Neural progenitor cell (in vitro differentiated cells): ENCODE data around the gene EPHB3. TPM values are rescaled to one million over a fixed set of nuclear protein-coding genes. Genes with fewer than 3 reads are reported as not detected.

Source experiments
- DNase-seq: peaks from one replicate; pipeline ENCODE4 v3.0.0-alpha.2; 2016; ENCODE audit warnings: low spot score
- H2AFZ ChIP-seq: fragments of 200-600 bp; sonication (generic); replicated peaks from 2 replicates; pipeline ENCODE4 v1.6.1; 2016; ENCODE audit warnings: antibody characterized with exemption
- H3F3A ChIP-seq: fragments of 200-600 bp; sonication (generic); 2 replicates; pipeline ENCODE4 v1.6.1; 2016; ENCODE audit warnings: antibody characterized with exemption, low read depth
- H3K27ac ChIP-seq: fragments of 200-600 bp; sonication (generic); 2 replicates; pipeline ENCODE4 v1.5.1; 2016; ENCODE audit warnings: mild to moderate bottlenecking
- H3K27me3 ChIP-seq: fragments of 200-600 bp; sonication (generic); 2 replicates; pipeline ENCODE4 v1.6.1; 2016; ENCODE audit warnings: mild to moderate bottlenecking, moderate library complexity
- H3K36me3 ChIP-seq: fragments of 200-600 bp; sonication (generic); 2 replicates; pipeline ENCODE4 v1.5.1; 2016
- H3K4me1 ChIP-seq: fragments of 200-600 bp; sonication (generic); 2 replicates; pipeline ENCODE4 v1.6.1; 2016; ENCODE audit warnings: mixed run types
- H3K4me2 ChIP-seq: fragments of 200-600 bp; sonication (generic); 2 replicates; pipeline ENCODE4 v1.6.1; 2016
- H3K4me3 ChIP-seq: fragments of 200-600 bp; sonication (generic); 2 replicates; pipeline ENCODE4 v1.5.1; 2016
- H3K79me2 ChIP-seq: fragments of 200-600 bp; sonication (generic); 2 replicates; pipeline ENCODE4 v1.6.1; 2016; ENCODE audit warnings: low read depth
- H3K9ac ChIP-seq: fragments of 200-600 bp; sonication (generic); 2 replicates; pipeline ENCODE4 v1.6.1; 2016
- H3K9me3 ChIP-seq: fragments of 200-600 bp; sonication (generic); 2 replicates; pipeline ENCODE4 v1.5.1; 2016; ENCODE audit warnings: low read depth
- H4K20me1 ChIP-seq: fragments of 200-600 bp; sonication (generic); 2 replicates; pipeline ENCODE4 v1.6.1; 2016; ENCODE audit warnings: low read depth
- H3K27ac Mint-ChIP-seq: 3 replicates; pipeline ENCODE4 v1.8.0; 2021; ENCODE audit warnings: mixed read lengths
- H3K27me3 Mint-ChIP-seq: 2 replicates; pipeline ENCODE4 v1.8.0; 2022; ENCODE audit warnings: low read depth, mild to moderate bottlenecking, inconsistent platforms, moderate library complexity, mixed read lengths; ENCODE audit not compliant: insufficient read depth
- H3K36me3 Mint-ChIP-seq: 3 replicates; pipeline ENCODE4 v1.8.0; 2021; ENCODE audit warnings: mixed read lengths
- H3K4me1 Mint-ChIP-seq: 3 replicates; pipeline ENCODE4 v1.8.0; 2021; ENCODE audit warnings: mixed read lengths
- H3K4me3 Mint-ChIP-seq: 3 replicates; pipeline ENCODE4 v1.8.0; 2021; ENCODE audit warnings: mild to moderate bottlenecking, moderate library complexity, mixed read lengths
- H3K9me3 Mint-ChIP-seq: 3 replicates; pipeline ENCODE4 v1.8.0; 2020; ENCODE audit warnings: mixed read lengths
- EZH2 ChIP-seq: fragments of 200-600 bp; sonication (generic); IDR thresholded peaks from 2 replicates; pipeline ENCODE4 v1.6.1; 2017; ENCODE audit warnings: antibody characterized with exemption, mild to moderate bottlenecking, moderate library complexity
- EZH2phosphoT487 ChIP-seq: fragments of 200-600 bp; sonication (generic); IDR thresholded peaks from 2 replicates; pipeline ENCODE4 v1.6.1; 2017; ENCODE audit warnings: antibody characterized with exemption
- total RNA-seq: library from RNA; depleted of rRNA; stranded (reverse); fragments of >200 nt; gene quantifications from 2 replicates; pipeline ENCODE4 v1.2.3, GENCODE V29; 2015; ENCODE audit warnings: low replicate concordance
- TF ChIP-seq, protein P1 (sequence below): fragments of 200-600 bp; sonication (generic); IDR thresholded peaks from 2 replicates; pipeline ENCODE4 v1.5.1; 2017; ENCODE audit warnings: antibody characterized with exemption, mild to moderate bottlenecking

The EPHB3 gene
- total RNA-seq, 1 donor from 2014 or later, result 2.3 TPM

DNA sequence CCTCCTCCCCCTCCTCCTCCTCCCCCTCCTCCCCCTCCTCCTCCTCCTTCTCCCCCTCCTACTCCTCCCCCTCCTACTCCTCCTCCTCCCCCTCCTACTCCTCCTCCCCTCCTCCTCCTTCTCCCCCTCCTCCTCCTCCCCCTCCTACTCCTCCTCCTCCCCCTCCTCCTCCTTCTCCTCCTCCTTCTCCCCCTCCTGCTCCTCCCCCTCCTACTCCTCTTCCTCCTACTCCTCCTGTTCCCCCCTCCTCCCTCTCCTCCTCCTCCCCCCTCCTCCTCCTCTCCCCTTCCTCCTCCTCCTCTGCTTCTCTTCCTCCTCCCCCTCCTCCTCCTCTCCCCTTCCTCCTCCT is 17.1 kb upstream of the EPHB3 start:
- H3K36me3 Mint-ChIP-seq, result no peaks in the 10 kb centered on the region
- H3K27me3 Mint-ChIP-seq, result peaks cover 28% of the 10 kb centered on the region
- Histone ChIP-seq H3K4me3 (no peak overlapping the region), H3F3A (peaks cover 9% of the 10 kb centered on the region), H3K79me2 (no peaks in the 10 kb centered on the region), H4K20me1 (no peaks in the 10 kb centered on the region), H3K27ac (no peak overlapping the region), H3K27me3 (peaks cover 15% of the 10 kb centered on the region), H3K4me2 (no peak overlapping the region), H3K9ac (no peak overlapping the region), H3K9me3 (no peaks in the 10 kb centered on the region), H3K4me1 (peaks cover 2% of the 10 kb centered on the region), H3K36me3 (no peaks in the 10 kb centered on the region), H2AFZ (no peak overlapping the region)
- TF ChIP-seq EZH2phosphoT487, result no peak
- no peak for TF ChIP-seq EZH2
- TF ChIP-seq, protein P1, sequence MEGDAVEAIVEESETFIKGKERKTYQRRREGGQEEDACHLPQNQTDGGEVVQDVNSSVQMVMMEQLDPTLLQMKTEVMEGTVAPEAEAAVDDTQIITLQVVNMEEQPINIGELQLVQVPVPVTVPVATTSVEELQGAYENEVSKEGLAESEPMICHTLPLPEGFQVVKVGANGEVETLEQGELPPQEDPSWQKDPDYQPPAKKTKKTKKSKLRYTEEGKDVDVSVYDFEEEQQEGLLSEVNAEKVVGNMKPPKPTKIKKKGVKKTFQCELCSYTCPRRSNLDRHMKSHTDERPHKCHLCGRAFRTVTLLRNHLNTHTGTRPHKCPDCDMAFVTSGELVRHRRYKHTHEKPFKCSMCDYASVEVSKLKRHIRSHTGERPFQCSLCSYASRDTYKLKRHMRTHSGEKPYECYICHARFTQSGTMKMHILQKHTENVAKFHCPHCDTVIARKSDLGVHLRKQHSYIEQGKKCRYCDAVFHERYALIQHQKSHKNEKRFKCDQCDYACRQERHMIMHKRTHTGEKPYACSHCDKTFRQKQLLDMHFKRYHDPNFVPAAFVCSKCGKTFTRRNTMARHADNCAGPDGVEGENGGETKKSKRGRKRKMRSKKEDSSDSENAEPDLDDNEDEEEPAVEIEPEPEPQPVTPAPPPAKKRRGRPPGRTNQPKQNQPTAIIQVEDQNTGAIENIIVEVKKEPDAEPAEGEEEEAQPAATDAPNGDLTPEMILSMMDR, result no peak
- DNase-seq, result no peak
- no peak overlapping the region for H3K4me3 Mint-ChIP-seq
- H3K27ac Mint-ChIP-seq, result no peak overlapping the region
- H3K4me1 Mint-ChIP-seq, result peaks cover 2% of the 10 kb centered on the region
- H3K9me3 Mint-ChIP-seq, result no peaks in the 10 kb centered on the region

DNA sequence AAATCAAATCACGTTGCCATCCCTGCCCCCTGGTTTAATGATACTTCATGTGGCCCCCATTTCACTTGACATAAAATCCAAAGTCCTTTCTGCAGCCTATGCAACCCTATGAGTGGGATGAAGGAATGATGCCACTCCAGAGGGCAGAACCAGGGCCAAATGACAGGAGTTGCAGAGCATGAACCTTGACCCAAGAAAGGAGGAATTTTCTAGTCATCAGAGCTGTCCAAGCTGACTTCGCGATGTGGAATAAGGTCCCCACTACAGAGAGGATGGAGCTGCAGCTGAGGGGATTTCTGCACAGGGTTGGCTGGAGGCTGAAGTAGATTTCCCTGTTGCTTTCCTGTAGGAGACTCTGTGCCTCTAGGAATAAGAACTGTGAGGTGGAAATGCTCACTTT is 15.8 kb upstream of the EPHB3 start:
- Histone ChIP-seq H3F3A (peaks cover 16% of the 10 kb centered on the region), H3K9me3 (no peaks in the 10 kb centered on the region), H3K79me2 (no peaks in the 10 kb centered on the region), H3K4me1 (peaks cover 10% of the 10 kb centered on the region), H3K9ac (no peak overlapping the region), H3K4me3 (no peak overlapping the region), H2AFZ (no peak overlapping the region), H3K4me2 (no peak overlapping the region), H3K36me3 (no peaks in the 10 kb centered on the region), H3K27me3 (peaks cover 15% of the 10 kb centered on the region), H3K27ac (no peak overlapping the region), H4K20me1 (no peaks in the 10 kb centered on the region)
- H3K27me3 Mint-ChIP-seq, result peaks cover 21% of the 10 kb centered on the region
- H3K36me3 Mint-ChIP-seq, result no peaks in the 10 kb centered on the region
- DNase-seq, result no peak
- TF ChIP-seq EZH2, result no peak
- TF ChIP-seq EZH2phosphoT487, result no peak
- TF ChIP-seq, protein P1, result no peak
- no peak overlapping the region for H3K27ac Mint-ChIP-seq
- no peak overlapping the region for H3K4me3 Mint-ChIP-seq
- peaks cover 6% of the 10 kb centered on the region for H3K4me1 Mint-ChIP-seq
- H3K9me3 Mint-ChIP-seq, result no peaks in the 10 kb centered on the region

DNA sequence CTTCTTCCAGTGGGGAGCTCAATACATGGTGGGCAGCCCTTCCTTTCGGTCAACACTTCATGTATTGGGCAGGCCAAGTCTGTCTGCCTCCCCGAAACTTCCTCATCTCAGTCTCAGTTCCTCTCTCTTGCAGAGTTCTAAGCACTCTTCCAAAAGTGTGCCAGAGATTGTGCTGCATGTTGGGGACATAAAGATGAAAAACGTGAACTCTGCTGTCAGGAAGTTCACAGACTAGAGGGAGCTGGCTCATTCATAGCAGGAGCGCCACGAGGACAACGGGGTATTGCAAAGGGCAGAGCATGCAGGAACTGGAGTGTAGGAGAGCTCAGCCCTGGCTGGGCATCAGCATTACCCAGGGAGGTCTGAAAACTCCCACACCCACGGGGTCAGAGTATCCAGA is 15.3 kb upstream of the EPHB3 start:
- peaks cover 21% of the 10 kb centered on the region for H3K27me3 Mint-ChIP-seq
- no peaks in the 10 kb centered on the region for H3K9me3 Mint-ChIP-seq
- H3K79me2 ChIP-seq, result no peaks in the 10 kb centered on the region
- no peaks in the 10 kb centered on the region for H3K36me3 Mint-ChIP-seq
- no peaks in the 10 kb centered on the region for H3K9me3 ChIP-seq
- H3K36me3 ChIP-seq, result no peaks in the 10 kb centered on the region
- H4K20me1 ChIP-seq, result no peaks in the 10 kb centered on the region
- H2AFZ ChIP-seq, result no peak overlapping the region
- no peak overlapping the region for H3K4me3 Mint-ChIP-seq
- no peak overlapping the region for H3K27ac Mint-ChIP-seq
- H3K27me3 ChIP-seq, result peaks cover 15% of the 10 kb centered on the region
- TF ChIP-seq EZH2 (no peak), EZH2phosphoT487 (no peak)
- no peak overlapping the region for H3K9ac ChIP-seq
- H3K27ac ChIP-seq, result no peak overlapping the region
- H3K4me1 ChIP-seq, result peaks cover 10% of the 10 kb centered on the region
- H3F3A ChIP-seq, result peaks cover 16% of the 10 kb centered on the region
- no peak overlapping the region for H3K4me3 ChIP-seq
- H3K4me2 ChIP-seq, result no peak overlapping the region
- peaks cover 6% of the 10 kb centered on the region for H3K4me1 Mint-ChIP-seq
- no peak for DNase-seq

DNA sequence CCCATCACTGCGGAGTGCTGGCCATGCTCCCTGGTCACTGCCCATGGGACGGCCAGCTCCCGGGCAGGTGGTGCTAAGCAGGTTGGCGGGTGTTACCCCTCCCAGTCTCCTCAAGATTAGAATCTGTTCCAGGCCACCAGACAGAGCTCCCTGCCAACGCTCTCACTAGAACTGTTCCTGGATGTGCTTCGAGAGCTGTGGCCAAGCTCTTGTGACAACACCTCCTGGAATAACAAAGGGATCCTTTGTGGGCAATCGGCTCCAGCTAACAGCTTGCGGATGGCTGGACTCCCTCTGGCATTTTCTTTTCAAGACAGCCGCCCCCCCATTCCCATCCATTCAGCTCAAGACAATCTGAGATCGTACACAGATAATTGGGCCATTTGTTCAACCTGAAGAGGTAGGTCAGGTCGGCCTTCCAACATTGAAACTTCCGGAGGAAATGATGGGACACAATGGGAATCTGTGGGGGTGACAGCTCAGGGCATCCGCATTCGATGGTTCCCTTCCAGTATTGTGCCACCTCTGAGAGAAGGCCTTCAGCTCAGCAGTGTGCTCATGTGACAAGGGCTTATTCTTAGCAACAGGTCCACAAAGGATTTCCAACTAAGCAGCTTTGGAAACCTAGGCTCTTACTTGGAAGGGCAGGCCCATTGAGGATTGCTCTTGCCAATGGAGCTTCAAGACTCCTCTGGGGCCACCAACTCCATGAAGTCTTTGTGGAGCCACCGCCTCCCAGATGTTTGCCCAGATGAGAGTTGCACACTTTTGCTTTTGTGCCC is 11.6 kb upstream of the EPHB3 start:
- no peaks in the 10 kb centered on the region for H3K36me3 ChIP-seq
- H3K79me2 ChIP-seq, result no peaks in the 10 kb centered on the region
- H3K27me3 ChIP-seq, result no peaks in the 10 kb centered on the region
- H3K27ac ChIP-seq, result no peak overlapping the region
- TF ChIP-seq, protein P1, result no peak
- TF ChIP-seq EZH2phosphoT487, result no peak
- no peak for TF ChIP-seq EZH2
- Mint-ChIP-seq H3K9me3 (no peaks in the 10 kb centered on the region), H3K4me1 (peaks cover 4% of the 10 kb centered on the region), H3K4me3 (no peak overlapping the region), H3K36me3 (no peaks in the 10 kb centered on the region), H3K27ac (no peak overlapping the region), H3K27me3 (peaks cover 10% of the 10 kb centered on the region)
- peaks cover 10% of the 10 kb centered on the region for H3K4me1 ChIP-seq
- H3F3A ChIP-seq, result peaks cover 11% of the 10 kb centered on the region
- H2AFZ ChIP-seq, result no peak overlapping the region
- no peak overlapping the region for H3K4me3 ChIP-seq
- H3K9me3 ChIP-seq, result no peaks in the 10 kb centered on the region
- no peaks in the 10 kb centered on the region for H4K20me1 ChIP-seq
- no peak overlapping the region for H3K9ac ChIP-seq
- DNase-seq, result peak; percentile 55
- no peak overlapping the region for H3K4me2 ChIP-seq
